ENCODE data around the gene NTN3. TPM values are rescaled to one million over a fixed set of nuclear protein-coding genes. Genes with fewer than 3 reads are reported as not detected.
A peak's percentile ranks its signal among the peaks of the same experiment; 100 is the strongest.

Gene NTN3
- total and polyA plus RNA-seq, 2 experiments from 2014 or later, result 1.6 to 20.5 TPM

DNA sequence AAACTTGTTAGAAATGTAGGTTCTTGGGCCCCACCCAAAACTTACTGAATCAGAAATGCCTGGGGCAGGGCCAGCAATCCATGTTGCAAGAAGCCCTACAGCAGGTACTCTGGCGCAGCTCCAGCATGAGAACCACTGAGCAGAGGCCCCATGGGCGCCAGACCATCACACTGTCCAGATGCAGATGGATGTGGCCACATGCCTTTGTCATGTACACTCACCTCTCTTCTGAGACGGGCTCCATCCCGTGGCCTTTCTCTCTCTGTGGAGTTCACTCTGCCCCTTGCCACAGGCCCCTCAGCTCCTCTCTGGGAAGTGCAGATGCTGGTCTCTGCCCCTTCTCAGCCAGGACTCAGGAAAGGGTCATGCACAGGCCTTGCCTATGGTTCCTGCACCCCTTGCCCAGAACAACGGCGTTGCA is 44.1 kb upstream of the NTN3 start:
- H3K4me1 ChIP-seq (ENCODE audit: low read depth), result peaks cover 5% of the 10 kb centered on the region

DNA sequence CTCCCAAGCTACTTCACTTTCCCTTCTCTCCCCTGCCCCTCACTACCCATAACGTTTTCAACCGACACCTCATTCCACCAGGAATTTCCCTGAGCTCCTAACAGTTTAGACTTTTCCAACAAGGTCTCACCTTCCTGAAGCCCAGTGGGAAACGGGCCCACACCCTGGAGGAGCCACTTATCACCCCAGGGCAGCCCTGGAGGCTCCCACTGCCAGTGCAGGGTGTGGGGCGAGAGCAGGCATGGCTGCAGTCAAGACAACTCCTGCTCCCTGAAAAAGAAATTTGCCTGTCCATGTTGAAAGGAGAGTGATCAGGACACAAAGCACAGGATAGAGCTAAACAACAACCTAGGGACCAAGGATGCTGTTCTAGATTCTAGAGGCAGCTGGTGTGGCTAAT is 43.6 kb upstream of the NTN3 start:
- TF ChIP-seq, protein P1, sequence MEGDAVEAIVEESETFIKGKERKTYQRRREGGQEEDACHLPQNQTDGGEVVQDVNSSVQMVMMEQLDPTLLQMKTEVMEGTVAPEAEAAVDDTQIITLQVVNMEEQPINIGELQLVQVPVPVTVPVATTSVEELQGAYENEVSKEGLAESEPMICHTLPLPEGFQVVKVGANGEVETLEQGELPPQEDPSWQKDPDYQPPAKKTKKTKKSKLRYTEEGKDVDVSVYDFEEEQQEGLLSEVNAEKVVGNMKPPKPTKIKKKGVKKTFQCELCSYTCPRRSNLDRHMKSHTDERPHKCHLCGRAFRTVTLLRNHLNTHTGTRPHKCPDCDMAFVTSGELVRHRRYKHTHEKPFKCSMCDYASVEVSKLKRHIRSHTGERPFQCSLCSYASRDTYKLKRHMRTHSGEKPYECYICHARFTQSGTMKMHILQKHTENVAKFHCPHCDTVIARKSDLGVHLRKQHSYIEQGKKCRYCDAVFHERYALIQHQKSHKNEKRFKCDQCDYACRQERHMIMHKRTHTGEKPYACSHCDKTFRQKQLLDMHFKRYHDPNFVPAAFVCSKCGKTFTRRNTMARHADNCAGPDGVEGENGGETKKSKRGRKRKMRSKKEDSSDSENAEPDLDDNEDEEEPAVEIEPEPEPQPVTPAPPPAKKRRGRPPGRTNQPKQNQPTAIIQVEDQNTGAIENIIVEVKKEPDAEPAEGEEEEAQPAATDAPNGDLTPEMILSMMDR (IDR thresholded peaks at IDR 0.05; ENCODE audit: low read depth, low read length), result no peak
- no peaks in the 10 kb centered on the region for H3K9me3 ChIP-seq (ENCODE audit: low read depth)
- H3K4me3 ChIP-seq, result no peak overlapping the region
- H3K27ac ChIP-seq, result no peak overlapping the region
- DNase-seq (ENCODE audit: low read depth in 1 of 2, low spot score in 1 of 2), result no peak
- H3K36me3 ChIP-seq, result no peaks in the 10 kb centered on the region
- H3K27me3 ChIP-seq, result no peaks in the 10 kb centered on the region
- H3K4me1 ChIP-seq (ENCODE audit: low read depth), result peaks cover 5% of the 10 kb centered on the region

More for the DNA sequence above, 44.1 kb upstream of the NTN3 start:
- peak in 1 of 2 donors; percentile 6 for DNase-seq (ENCODE audit: low read depth in 1 of 2, low spot score in 1 of 2)
- Histone ChIP-seq H3K36me3 (no peaks in the 10 kb centered on the region), H3K4me3 (no peak overlapping the region), H3K27me3 (no peaks in the 10 kb centered on the region), H3K9me3 (ENCODE audit: low read depth) (no peaks in the 10 kb centered on the region), H3K27ac (no peak overlapping the region)
- TF ChIP-seq, protein P1 (IDR thresholded peaks at IDR 0.05; ENCODE audit: low read depth, low read length), result no peak

DNA sequence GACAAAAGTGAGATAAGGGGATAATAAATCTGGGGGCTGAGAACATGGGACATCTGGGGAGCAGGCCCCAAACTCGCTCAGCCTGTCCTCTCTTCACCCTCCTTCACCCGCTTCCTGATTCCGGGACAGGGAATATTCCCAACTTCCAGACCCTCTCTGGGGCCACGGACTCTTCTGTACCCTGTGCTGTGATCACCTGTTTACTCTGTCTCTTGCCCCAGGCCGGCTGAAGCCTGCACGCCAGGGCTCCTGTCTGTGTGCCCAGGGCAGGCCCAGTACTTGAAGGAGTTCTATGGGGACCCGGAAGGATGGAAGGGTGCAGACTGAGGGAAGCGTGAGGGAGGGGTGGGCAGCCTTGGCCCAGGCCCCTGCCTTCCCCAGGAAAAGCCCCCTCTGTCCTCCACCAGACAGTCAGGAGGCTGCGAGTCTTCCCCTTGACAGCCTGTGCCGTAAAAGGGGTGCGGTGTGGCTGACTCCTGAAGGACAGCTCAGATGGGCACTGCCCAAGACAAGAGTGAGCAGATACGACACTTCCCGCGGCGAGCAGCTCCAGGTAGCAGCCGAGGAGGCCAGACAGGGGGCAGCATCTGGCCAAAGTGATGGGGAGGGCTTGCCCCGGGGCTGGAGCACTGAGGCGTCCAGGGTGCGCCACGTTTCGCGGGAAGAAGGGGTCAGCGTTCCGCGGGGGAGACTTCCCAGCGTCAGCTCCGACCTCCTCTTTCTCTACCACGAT is 42.9 kb upstream of the NTN3 start:
- no peaks in the 10 kb centered on the region for H3K9me3 ChIP-seq (ENCODE audit: low read depth)
- peak overlapping the region; percentile 35 for H3K4me3 ChIP-seq
- H3K4me1 ChIP-seq (ENCODE audit: low read depth), result peaks cover 5% of the 10 kb centered on the region
- H3K27me3 ChIP-seq, result no peaks in the 10 kb centered on the region
- peaks cover 2% of the 10 kb centered on the region for H3K36me3 ChIP-seq
- DNase-seq (ENCODE audit: low read depth in 1 of 2, low spot score in 1 of 2), result peak; percentile 26 to 38
- TF ChIP-seq, protein P1 (IDR thresholded peaks at IDR 0.05; ENCODE audit: low read depth, low read length), result peak; percentile 34
- H3K27ac ChIP-seq, result peak overlapping the region; percentile 14

DNA sequence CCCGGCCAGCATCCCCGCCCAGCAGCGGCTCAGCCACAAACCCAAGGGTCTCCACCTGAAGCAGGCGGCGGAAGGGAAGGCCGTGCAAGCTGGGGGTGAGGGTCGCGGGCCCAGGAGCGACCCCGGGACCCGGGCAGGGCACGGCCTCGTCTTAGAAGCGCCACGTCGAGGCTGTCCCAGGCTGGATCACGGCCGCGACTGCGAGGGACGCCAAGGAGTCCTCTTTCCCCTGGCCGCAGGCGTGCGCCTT is 42.4 kb upstream of the NTN3 start:
- Histone ChIP-seq H3K36me3 (peaks cover 5% of the 10 kb centered on the region), H3K27ac (peak overlapping the region; percentile 14), H3K9me3 (ENCODE audit: low read depth) (no peaks in the 10 kb centered on the region), H3K4me1 (ENCODE audit: low read depth) (peaks cover 5% of the 10 kb centered on the region), H3K27me3 (no peaks in the 10 kb centered on the region), H3K4me3 (peak overlapping the region; percentile 35)
- TF ChIP-seq, protein P1 (IDR thresholded peaks at IDR 0.05; ENCODE audit: low read depth, low read length), result no peak
- DNase-seq (ENCODE audit: low read depth in 1 of 2, low spot score in 1 of 2), result no peak

DNA sequence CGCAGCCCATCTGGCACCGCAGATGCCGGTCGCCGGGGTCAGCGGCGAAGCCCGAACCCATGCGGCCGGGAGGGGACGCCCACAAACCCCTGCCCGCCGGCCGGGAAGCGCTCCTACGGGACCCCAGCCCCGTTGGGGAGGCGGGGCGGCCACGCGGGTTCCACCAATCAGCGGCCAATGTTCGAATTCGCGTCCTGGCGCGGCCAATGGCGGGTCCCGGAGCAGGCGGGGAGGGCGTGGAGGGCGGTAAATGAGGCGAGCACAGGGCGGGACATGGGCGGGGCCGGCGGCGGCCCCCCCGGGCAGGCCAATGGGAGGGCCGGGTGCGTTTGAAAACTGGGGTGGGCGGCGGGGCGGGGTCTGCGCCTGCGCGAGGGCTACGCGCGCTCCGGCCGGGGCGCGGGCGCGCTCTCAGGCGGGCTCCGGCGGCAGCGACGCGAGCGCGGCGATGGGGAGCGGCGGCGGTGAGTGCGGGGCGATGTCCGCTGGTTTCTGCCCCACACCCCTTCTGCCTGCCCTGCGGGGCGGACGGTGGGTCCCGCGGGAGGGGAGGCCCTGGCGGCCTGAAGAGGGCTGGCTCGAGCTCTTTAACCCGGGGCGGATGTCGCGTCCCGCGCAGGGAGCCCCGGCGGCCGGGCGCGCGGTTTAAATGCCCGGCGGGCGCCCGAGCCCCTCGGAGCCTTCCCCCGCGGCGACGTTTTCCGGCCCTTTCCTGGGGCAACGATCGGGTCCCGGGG is 41.9 kb upstream of the NTN3 start, which contains the start of gene CCNF:
CCNF (plus strand) TSS at position 414 of the 737 bp plus-strand sequence; CDS start at position 449, 35 bp downstream.
- peak within 1 kb of the TSS; percentile 56 for H3K4me3 ChIP-seq
- no peaks in the 10 kb centered on the region for H3K27me3 ChIP-seq
- DNase-seq (ENCODE audit: low read depth in 1 of 2, low spot score in 1 of 2), result peak; percentile 96 to 97
- H3K9me3 ChIP-seq (ENCODE audit: low read depth), result no peaks in the 10 kb centered on the region
- TF ChIP-seq, protein P1 (IDR thresholded peaks at IDR 0.05; ENCODE audit: low read depth, low read length), result no peak
- H3K27ac ChIP-seq, result peak within 1 kb of the TSS; percentile 14
- H3K4me1 ChIP-seq (ENCODE audit: low read depth), result peaks cover 5% of the 10 kb centered on the region
- H3K36me3 ChIP-seq, result peaks cover 8% of the 10 kb centered on the region
